ENCODE data around the gene ADARB1.

GRCh38 chr21:45050797-45051489 is 23.4 kb upstream of the ADARB1 start:
- TF ChIP-seq, protein P1, sequence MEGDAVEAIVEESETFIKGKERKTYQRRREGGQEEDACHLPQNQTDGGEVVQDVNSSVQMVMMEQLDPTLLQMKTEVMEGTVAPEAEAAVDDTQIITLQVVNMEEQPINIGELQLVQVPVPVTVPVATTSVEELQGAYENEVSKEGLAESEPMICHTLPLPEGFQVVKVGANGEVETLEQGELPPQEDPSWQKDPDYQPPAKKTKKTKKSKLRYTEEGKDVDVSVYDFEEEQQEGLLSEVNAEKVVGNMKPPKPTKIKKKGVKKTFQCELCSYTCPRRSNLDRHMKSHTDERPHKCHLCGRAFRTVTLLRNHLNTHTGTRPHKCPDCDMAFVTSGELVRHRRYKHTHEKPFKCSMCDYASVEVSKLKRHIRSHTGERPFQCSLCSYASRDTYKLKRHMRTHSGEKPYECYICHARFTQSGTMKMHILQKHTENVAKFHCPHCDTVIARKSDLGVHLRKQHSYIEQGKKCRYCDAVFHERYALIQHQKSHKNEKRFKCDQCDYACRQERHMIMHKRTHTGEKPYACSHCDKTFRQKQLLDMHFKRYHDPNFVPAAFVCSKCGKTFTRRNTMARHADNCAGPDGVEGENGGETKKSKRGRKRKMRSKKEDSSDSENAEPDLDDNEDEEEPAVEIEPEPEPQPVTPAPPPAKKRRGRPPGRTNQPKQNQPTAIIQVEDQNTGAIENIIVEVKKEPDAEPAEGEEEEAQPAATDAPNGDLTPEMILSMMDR (conservative IDR thresholded peaks at IDR 0.05; ENCODE audit: low read depth, low read length) = no peak
- TF ChIP-seq EZH2phosphoT487 (IDR thresholded peaks at IDR 0.05; ENCODE audit: borderline replicate concordance, low read length) (no peak), EZH2 (IDR thresholded peaks at IDR 0.05; ENCODE audit: low read length, unreplicated experiment) (no peak)

All from PC-3 (cell line).